CD1c-positive myeloid dendritic cell (primary cell): ENCODE data around the gene BTRC.
"Not testable (repeated sequence)": the region's sequence is repeated elsewhere in the genome, so short reads cannot be mapped to it uniquely, and the experiment has no call there.

ENCODE experiments used
- DNase-seq: peaks from one replicate; pipeline ENCODE4 v3.0.0-alpha.2; 2016; ENCODE audit errors: extremely low spot score

Gene BTRC

DNA sequence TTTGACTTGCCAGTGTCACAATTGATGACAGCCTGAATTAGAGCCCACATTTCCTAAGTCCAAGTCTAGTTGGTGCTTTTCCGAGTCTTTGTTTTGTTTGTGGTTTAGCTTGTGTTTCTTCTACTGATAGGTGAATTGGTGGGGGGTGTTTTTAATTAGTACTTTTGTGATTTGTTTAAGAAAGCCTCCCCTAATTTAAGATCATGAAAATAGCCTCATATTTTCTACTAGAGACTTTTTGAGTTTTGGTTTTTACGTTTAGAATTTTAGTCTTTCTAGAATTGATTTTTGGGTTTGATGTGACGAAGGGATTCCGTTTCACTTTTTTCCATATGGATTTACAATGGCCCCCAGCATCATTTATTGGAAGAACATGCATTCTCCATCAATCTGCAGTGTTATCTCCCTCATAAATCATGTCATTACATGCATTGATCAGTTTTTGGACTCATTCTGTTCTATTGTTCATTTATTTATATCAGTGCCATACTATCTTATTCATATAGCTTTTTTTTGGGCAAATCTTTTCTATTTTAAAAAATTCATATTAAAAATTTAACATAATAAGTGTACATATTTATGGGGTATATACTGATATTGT lies 32.8 kb downstream of the BTRC start:
- no peak for DNase-seq

GRCh38 chr10:101388676-101389276 lies 34.8 kb downstream of the BTRC start:
- no peak for DNase-seq

- DNase-seq = not testable (repeated sequence)
Observed at GRCh38 chr10:101389532-101389931, 35.6 kb downstream of the BTRC start.

GRCh38 chr10:101389986-101390531 lies 36.1 kb downstream of the BTRC start:
- DNase-seq = no peak

DNA sequence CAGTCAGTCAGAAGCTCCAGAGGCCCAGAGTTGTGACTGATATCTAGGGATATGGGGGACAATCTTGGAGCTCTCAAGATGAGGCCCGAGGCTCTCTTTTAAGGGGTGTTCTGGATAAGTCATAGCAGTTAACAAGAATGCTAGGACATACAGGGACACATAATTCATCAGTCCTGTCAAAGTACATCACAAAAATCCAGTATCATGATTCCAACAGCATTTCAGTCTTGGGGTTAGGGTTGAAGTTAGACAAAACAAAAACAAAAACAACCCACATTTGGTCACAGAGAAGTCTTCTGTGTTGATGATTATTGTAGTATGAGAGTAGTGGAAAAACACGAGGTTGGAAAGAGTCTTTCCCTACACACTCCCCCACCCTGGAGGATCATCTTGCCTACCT lies 39.4 kb downstream of the BTRC start:
- DNase-seq = no peak

- no peak for DNase-seq
Observed at GRCh38 chr10:101394524-101395133, 40.7 kb downstream of the BTRC start.

DNA sequence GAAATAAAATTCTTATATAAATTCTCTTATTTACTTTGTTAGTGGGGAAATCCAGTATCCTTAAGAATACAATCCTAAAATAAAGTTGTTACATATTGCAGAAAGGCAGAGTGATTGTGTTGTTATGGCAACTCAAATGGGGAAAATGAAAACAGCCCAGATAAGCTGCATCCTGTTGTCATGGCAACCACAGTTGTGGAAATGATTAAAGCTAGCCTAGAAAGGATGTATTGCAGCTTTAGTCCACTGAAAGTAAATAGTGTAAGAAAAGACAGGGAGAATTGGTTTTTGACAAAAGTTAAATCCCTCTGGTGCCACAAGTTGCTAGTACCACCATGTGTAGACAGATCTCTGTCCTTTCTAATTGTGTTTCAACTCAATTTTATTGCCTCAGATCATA lies 43.2 kb downstream of the BTRC start:
- peak; percentile 33 for DNase-seq

DNA sequence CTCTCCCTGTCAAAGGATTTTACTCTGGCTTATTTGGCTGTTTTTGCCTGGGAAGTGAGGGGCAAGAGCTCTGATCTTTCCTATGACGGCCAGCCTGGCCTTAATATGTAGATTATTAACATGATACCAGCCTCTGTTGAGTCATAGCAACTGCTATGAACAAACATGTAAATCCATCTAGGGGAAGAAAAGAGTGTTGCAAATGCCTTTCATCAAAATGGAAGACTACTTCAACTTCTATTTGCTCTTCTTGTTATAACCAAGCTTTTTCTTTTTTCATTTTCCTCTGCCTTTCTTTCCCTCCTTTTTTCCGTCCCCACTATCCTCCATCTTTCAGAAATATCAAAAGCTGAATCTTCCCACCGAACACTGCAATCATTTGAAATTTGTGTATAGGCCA lies 46.6 kb downstream of the BTRC start:
- no peak for DNase-seq

DNA sequence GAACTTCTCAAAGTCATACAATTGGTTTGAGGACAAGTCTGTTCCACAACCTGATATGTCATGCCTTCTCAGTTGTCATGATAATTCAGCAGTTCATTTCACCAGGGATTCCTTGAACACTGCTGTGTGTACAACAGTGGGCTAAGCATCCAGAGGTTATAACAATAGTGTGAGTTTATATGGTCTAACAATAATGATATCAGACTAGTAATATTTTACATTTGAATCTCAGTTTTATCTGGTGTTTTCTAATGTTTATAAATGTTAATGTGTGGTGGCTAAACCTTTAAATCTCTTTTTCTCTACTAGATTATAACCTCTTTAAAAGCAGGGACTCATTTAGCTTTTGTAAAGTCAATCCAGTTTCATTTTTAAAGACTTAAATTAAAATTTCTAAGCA lies 48.7 kb downstream of the BTRC start:
- no peak for DNase-seq

- no peak for DNase-seq
Observed at GRCh38 chr10:101403161-101403560, 49.2 kb downstream of the BTRC start.

DNA sequence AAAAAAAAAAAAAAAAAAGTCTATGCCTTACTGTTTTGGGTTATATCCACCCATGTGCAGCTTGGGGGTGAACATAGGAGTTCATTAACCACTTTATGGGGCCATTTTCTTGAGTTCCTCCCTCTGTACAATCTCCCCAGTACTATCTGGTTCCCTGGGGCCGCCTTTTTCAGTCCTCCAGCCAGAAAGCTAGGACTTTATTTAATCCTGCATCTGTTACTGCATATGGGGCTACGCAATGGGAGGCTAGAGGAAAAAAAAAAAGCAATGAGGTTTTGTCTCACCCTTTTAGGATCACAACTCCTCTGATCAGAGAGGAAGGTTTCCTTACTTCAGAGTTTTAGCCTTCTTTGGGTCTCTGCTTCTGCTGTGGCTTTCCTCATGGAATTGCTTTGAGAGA lies 51.0 kb downstream of the BTRC start:
- no peak for DNase-seq

- no peak for DNase-seq
Observed at GRCh38 chr10:101411598-101411997, 57.6 kb downstream of the BTRC start.

GRCh38 chr10:101414034-101414433 lies 60.1 kb downstream of the BTRC start:
- DNase-seq = no peak

- DNase-seq = no peak
Observed at GRCh38 chr10:101415884-101416283, 61.9 kb downstream of the BTRC start.

GRCh38 chr10:101421967-101422366 lies 68.0 kb downstream of the BTRC start:
- not testable (repeated sequence) for DNase-seq

DNA sequence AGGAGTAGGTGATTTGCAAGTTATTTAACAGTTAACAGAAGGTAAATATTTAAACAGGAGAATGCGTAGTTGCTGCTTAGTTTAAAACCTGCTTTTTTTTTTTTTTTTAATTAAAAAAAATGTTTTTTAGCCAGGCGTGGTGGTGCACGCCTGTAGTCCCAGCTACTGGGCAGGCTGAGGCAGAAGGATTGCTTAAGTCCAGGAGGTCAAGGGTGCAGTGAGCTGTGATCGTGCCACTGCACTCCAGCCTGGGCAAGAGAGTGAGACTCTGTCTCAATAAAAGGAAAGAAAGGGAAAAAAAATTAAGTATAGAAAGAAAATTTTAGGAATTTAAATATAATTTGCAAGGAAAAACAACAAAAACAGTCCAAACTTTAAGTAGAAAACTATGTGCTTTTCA lies 71.6 kb downstream of the BTRC start:
- no peak for DNase-seq

GRCh38 chr10:101428036-101428435 lies 74.1 kb downstream of the BTRC start:
- DNase-seq = no peak

- no peak for DNase-seq
Observed at GRCh38 chr10:101429423-101429822, 75.5 kb downstream of the BTRC start.

DNA sequence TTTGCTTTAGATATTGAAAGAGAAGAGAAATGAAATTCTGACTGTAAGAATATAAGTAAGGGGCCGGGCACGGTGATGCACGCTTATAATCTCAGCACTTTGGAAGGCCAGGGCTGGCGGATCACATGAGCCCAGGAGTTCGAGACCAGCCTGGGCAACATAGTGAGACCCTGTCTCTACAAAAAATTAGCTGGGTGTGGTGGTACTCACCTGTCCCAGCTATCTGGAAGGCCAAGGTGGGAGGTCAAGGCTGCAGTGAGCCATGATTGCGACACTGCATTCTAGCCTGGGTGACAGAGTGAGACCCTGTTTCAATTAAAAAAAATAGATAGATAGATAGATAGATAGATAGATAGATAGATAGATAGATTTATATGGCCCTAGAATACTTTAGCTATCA lies 82.3 kb downstream of the BTRC start:
- DNase-seq = no peak

DNA sequence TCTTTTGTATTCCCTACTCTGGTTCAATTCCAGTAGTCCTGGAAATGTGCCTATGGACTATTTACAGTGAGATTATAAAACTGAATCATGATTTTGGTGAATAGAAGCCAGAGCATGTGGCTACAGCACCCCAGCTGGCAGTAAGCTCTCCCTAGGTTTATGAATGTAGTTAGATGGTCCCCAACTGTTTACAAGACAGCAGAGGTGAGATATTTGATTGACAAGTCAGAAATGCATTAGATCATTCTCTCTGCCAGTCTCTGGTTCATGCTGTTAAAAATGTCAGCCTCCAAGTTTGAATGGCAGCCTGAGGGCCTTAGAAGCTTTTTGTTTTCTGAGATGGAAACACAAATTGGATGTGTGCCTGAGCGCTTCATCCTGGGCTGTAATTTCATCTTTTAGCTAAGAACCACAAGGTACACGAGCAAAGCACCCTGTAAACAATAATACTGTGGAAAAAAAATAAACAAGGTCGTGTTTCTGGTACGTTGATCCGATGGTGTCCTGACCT lies 85.0 kb downstream of the BTRC start:
- no peak for DNase-seq

DNA sequence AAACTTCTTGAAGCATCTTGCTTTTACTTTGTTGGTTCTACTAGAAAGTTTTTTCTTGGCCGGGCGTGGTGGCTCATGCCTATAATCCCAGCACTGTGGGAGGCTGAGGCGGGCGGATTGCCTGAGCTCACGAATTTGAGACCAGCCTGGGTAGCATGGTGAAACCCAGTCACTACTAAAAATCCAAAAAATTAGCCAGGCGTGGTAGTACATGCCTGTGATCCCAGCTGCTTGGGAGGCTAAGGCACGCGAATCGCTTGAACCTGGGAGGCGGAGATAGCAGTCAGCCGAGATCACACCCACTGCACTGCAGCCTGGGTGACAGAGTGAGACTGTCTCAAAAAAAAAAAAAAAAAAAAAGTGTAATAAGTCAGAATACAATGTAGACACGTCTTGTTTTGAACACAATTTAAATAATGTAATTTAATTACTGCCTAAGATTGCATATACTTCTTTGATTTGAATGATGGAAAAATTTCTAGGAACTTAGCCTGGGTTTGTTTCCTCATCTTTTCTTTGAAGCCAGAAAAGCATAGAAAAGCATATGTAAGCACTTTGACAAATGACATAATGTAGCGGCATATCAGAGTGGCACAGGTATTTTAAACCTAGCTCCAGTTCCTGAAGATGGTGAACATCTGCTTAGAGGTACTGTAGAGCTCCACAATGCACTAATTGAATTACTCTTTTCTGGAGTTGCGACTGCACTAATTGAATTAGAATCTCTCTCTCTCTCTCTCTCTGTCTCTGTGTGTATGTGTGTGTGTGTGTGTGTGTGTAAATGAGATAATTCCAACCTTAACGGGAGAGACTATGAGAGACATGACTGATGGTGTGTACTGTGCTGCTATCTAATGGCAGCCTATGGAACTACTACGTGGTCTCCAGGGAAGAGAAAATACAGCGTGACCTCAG lies 87.8 kb downstream of the BTRC start:
- DNase-seq = peak; percentile 20

GRCh38 chr10:101442456-101442800 lies 88.5 kb downstream of the BTRC start:
- DNase-seq = no peak
